ENCODE measurements around the gene NR2F1-AS1. TPM values are rescaled to one million over a fixed set of nuclear protein-coding genes. Genes with fewer than 3 reads are reported as not detected.

The NR2F1-AS1 gene
- total and polyA plus RNA-seq, 4 donors, result 2.0 to 4.0 (median 2.1) TPM

GRCh38 chr5:93476251-93476742 lies 104.7 kb downstream of the NR2F1-AS1 start:
- Histone ChIP-seq H3K36me3 (ENCODE audit: control insufficient read depth in 4 of 4, insufficient read depth in 3 of 4, low read depth in 1 of 4, low read length in 3 of 4) (no peaks in the 10 kb centered on the region), H3K4me3 (ENCODE audit: low read depth in 1 of 3, low read length in 3 of 3) (no peak overlapping the region), H3K9me3 (ENCODE audit: control insufficient read depth in 4 of 4, low read length in 3 of 4) (peaks cover 0 to 6% (median 3%) of the 10 kb centered on the region in 4 donors), H3K27ac (ENCODE audit: low read depth in 1 of 2, low read length in 2 of 2) (no peak overlapping the region), H3K4me1 (ENCODE audit: control insufficient read depth in 4 of 4, insufficient read depth in 4 of 4, low read length in 3 of 4) (no peaks in the 10 kb centered on the region), H3K9ac (ENCODE audit: low read depth in 1 of 2, low read length in 2 of 2) (no peak overlapping the region), H3K27me3 (ENCODE audit: control insufficient read depth in 4 of 4, insufficient read depth in 4 of 4, low read length in 3 of 4) (no peaks in the 10 kb centered on the region)
- TF ChIP-seq RAD21 (IDR thresholded peaks at IDR 0.05), result no peak
- no peak for TF ChIP-seq ATF3 (IDR thresholded peaks at IDR 0.05)
- no peak for TF ChIP-seq NR2F2 (IDR thresholded peaks at IDR 0.05)
- TF ChIP-seq ZBTB33 (IDR thresholded peaks at IDR 0.05), result no peak
- TF ChIP-seq HNF4A (conservative IDR thresholded peaks at IDR 0.05), result no peak
- no peak for TF ChIP-seq GABPA (IDR thresholded peaks at IDR 0.05 in 1 of 2, conservative IDR thresholded peaks at IDR 0.05 in 1 of 2)
- no peak for TF ChIP-seq FOXA1 (IDR thresholded peaks at IDR 0.05)
- TF ChIP-seq FOXA2 (IDR thresholded peaks at IDR 0.05), result no peak
- TF ChIP-seq TAF1 (conservative IDR thresholded peaks at IDR 0.05), result no peak
- TF ChIP-seq HNF4G (IDR thresholded peaks at IDR 0.05), result no peak
- TF ChIP-seq CTCF (IDR thresholded peaks at IDR 0.05; ENCODE audit: low read depth, low read length, missing input control), result no peak
- no peak for TF ChIP-seq REST (IDR thresholded peaks at IDR 0.05)
- TF ChIP-seq YY1 (IDR thresholded peaks at IDR 0.05), result no peak
- TF ChIP-seq EGR1 (IDR thresholded peaks at IDR 0.05; ENCODE audit: low read depth in 2 of 2), result no peak
- TF ChIP-seq SP1 (IDR thresholded peaks at IDR 0.05), result no peak
- WGBS, result 59% methylated on average over 2 of the region's 2 CpGs
- no peak for DNase-seq (ENCODE audit: low spot score)

GRCh38 chr5:93462916-93463315 lies 118.1 kb downstream of the NR2F1-AS1 start:
- WGBS, result 97% methylated on average over 1 of the region's 1 CpG
- Histone ChIP-seq H3K27me3 (ENCODE audit: control insufficient read depth in 4 of 4, insufficient read depth in 4 of 4, low read length in 3 of 4) (no peaks in the 10 kb centered on the region), H3K9ac (ENCODE audit: low read depth in 1 of 2, low read length in 2 of 2) (no peak overlapping the region), H3K9me3 (ENCODE audit: control insufficient read depth in 4 of 4, low read length in 3 of 4) (peaks cover 3 to 14% (median 7%) of the 10 kb centered on the region in 4 donors), H3K27ac (ENCODE audit: low read depth in 1 of 2, low read length in 2 of 2) (no peak overlapping the region), H3K4me3 (ENCODE audit: low read depth in 1 of 3, low read length in 3 of 3) (no peak overlapping the region), H3K4me1 (ENCODE audit: control insufficient read depth in 4 of 4, insufficient read depth in 4 of 4, low read length in 3 of 4) (no peaks in the 10 kb centered on the region), H3K36me3 (ENCODE audit: control insufficient read depth in 4 of 4, insufficient read depth in 3 of 4, low read depth in 1 of 4, low read length in 3 of 4) (no peaks in the 10 kb centered on the region)
- no peak for TF ChIP-seq NR2F2 (IDR thresholded peaks at IDR 0.05)
- no peak for TF ChIP-seq CTCF (IDR thresholded peaks at IDR 0.05; ENCODE audit: low read depth, low read length, missing input control)
- DNase-seq (ENCODE audit: low spot score), result no peak
